HepG2 (cell line): ENCODE data around the gene NCOA3. TPM values are rescaled to one million over a fixed set of nuclear protein-coding genes. Genes with fewer than 3 reads are reported as not detected.

ENCODE experiments used
- ATF5 ChIP-seq: sonication (generic); formaldehyde crosslinking; IDR thresholded peaks from 2 replicates; pipeline ENCODE4 v1.4.0; 2020; ENCODE audit warnings: mild to moderate bottlenecking, low read depth, missing genetic modification reagents
- CCAR2 ChIP-seq: fragments of 200-400 bp; formaldehyde crosslinking; optimal IDR thresholded peaks from 2 replicates; pipeline ENCODE3; 2018; ENCODE audit warnings: low read depth, mild to moderate bottlenecking, low read length, moderate library complexity
- E2F1 ChIP-seq: sonication (generic); formaldehyde crosslinking; IDR thresholded peaks from 2 replicates; pipeline ENCODE4 v1.5.0; 2020; ENCODE audit warnings: missing genetic modification reagents
- ETV5 ChIP-seq: IDR thresholded peaks from 2 replicates; pipeline ENCODE4 v1.6.1; 2018; ENCODE audit warnings: missing biosample characterization, missing genetic modification reagents, inconsistent platforms, borderline replicate concordance
- HMGXB4 ChIP-seq, 2 experiments: sonication (generic) in 1 of 2; formaldehyde crosslinking in 1 of 2; IDR thresholded peaks; 2 replicates each; pipeline versions ENCODE4 v1.4.0 to v1.6.1; 2018 to 2020; ENCODE audit warnings: missing genetic modification reagents in 2 of 2, borderline replicate concordance in 1 of 2, low read depth in 1 of 2, mild to moderate bottlenecking in 1 of 2, missing biosample characterization in 1 of 2
- POLR2A ChIP-seq, 2 experiments: IDR thresholded peaks; 2 replicates each; pipeline ENCODE4 v1.6.1; 2011; ENCODE audit warnings: low read depth in 2 of 2, low read length in 2 of 2, mild to moderate bottlenecking in 1 of 2, moderate library complexity in 1 of 2; ENCODE audit not compliant: insufficient read depth in 1 of 2
- PTBP1 ChIP-seq: fragments of 200-400 bp; formaldehyde crosslinking; IDR thresholded peaks from 2 replicates; pipeline ENCODE4 v1.6.1; 2018; ENCODE audit warnings: low read length, low read depth; ENCODE audit not compliant: poor library complexity, severe bottlenecking
- TEAD3 ChIP-seq: optimal IDR thresholded peaks from 2 replicates; pipeline ENCODE3; 2016; ENCODE audit warnings: borderline replicate concordance
- ZBTB21 ChIP-seq: sonication (generic); formaldehyde crosslinking; IDR thresholded peaks from 2 replicates; pipeline ENCODE4 v1.4.0; 2020; ENCODE audit warnings: missing genetic modification reagents
- ZBTB43 ChIP-seq: sonication (generic); formaldehyde crosslinking; conservative IDR thresholded peaks from 2 replicates; pipeline ENCODE4 v1.4.0; 2020; ENCODE audit warnings: missing genetic modification reagents
- ZFP41 ChIP-seq: sonication (generic); formaldehyde crosslinking; IDR thresholded peaks from 2 replicates; pipeline ENCODE4 v1.4.0; 2020; ENCODE audit warnings: mild to moderate bottlenecking, missing genetic modification reagents, borderline replicate concordance
- ZHX2 ChIP-seq, 2 experiments: sonication (generic) in 1 of 2; formaldehyde crosslinking in 1 of 2; IDR thresholded peaks; 2 replicates each; pipeline versions ENCODE4 v1.6.1 to v1.9.0; 2014 to 2022; ENCODE audit warnings: antibody characterized with exemption in 1 of 2, borderline replicate concordance in 1 of 2, inconsistent platforms in 1 of 2, low read depth in 1 of 2, missing genetic modification reagents in 1 of 2
- ZNF441 ChIP-seq: sonication (generic); formaldehyde crosslinking; IDR thresholded peaks from 2 replicates; pipeline ENCODE4 v1.7.0; 2021; ENCODE audit warnings: missing genetic modification reagents, borderline replicate concordance
- ZNF530 ChIP-seq: sonication (generic); formaldehyde crosslinking; IDR thresholded peaks from 2 replicates; pipeline ENCODE4 v1.5.0; 2020; ENCODE audit warnings: low read depth, mild to moderate bottlenecking, missing genetic modification reagents
- polyA plus RNA-seq, 8 experiments: library from polyadenylated mRNA; depleted of rRNA in 3 of 8; stranded (reverse) in 7 of 8; unstranded in 1 of 8; fragments of >200 nt; fragmentation: Illumina TruSeq in 4 of 8; extraction: Trizol in 4 of 8; gene quantifications; 2 replicates each; pipeline versions ENCODE4 v1.2.1 to v1.2.3, GENCODE V29; 2011 to 2016; ENCODE audit warnings: low read depth in 4 of 8, missing spikeins in 1 of 8, mixed read lengths in 1 of 8; ENCODE audit not compliant: insufficient read depth in 1 of 8
- total RNA-seq, 5 experiments: library from RNA; depleted of rRNA; stranded (reverse); fragments of >200 nt; fragmentation: Illumina TruSeq; extraction: Trizol; gene quantifications; 2 replicates each; pipeline ENCODE4 v1.2.3, GENCODE V29; 2016; ENCODE audit warnings: low read depth in 1 of 5

Gene NCOA3
- total and polyA plus RNA-seq, 2 of the 13 experiments (the other 11 are each of a cell fraction or from before 2014, with no cell fraction given): 35.0 to 56.8 TPM

GRCh38 chr20:47464380-47465101 lies 37.1 kb upstream of the NCOA3 start (continued):
- TF ChIP-seq HMGXB4 (CRISPR knock-in tag; IDR thresholded peaks at IDR 0.05; ENCODE audit: borderline replicate concordance in 1 of 2, low read depth in 1 of 2): peak; percentile 56 to 86; a peak in 3 of 4 replicates
- peak in 1 of 2 experiments; percentile 48; a peak in 1 of 4 replicates for TF ChIP-seq POLR2A (IDR thresholded peaks at IDR 0.05; ENCODE audit: insufficient read depth in 1 of 2, low read depth in 2 of 2, low read length in 2 of 2)
- peak; percentile 84 for TF ChIP-seq ZBTB21 (CRISPR knock-in tag)
- TF ChIP-seq ZBTB43 (CRISPR knock-in tag): peak; percentile 96
- no peak for TF ChIP-seq ATF5 (CRISPR knock-in tag)
- peak; percentile 23; the same call in 1 of the 2 replicates for TF ChIP-seq E2F1 (CRISPR knock-in tag)
- no peak for TF ChIP-seq ZFP41 (CRISPR knock-in tag)
- peak; percentile 77 for TF ChIP-seq ZHX2 (IDR thresholded peaks at IDR 0.05; ENCODE audit: low read depth)
- peak; percentile 63; the same call in 1 of the 2 replicates for TF ChIP-seq ZHX2 (CRISPR knock-in tag; IDR thresholded peaks at IDR 0.05; ENCODE audit: borderline replicate concordance)
- TF ChIP-seq PTBP1: no peak
- TF ChIP-seq ZNF441 (CRISPR knock-in tag): peak; percentile 70; the same call in 1 of the 2 replicates
- TF ChIP-seq ETV5 (CRISPR knock-in tag): peak; percentile 92
- peak; percentile 94 for TF ChIP-seq TEAD3
- TF ChIP-seq ZNF530: no peak
- peak; percentile 41 for TF ChIP-seq CCAR2
